Panc1 (cell line): Measurements from ENCODE around the gene CHST4. TPM values are rescaled to one million over a fixed set of nuclear protein-coding genes. Genes with fewer than 3 reads are reported as not detected.

Experiments
- ATAC-seq: fragments of 200-7000 bp; cut with Tn5 transposase; 2 replicates; pipeline ENCODE4 v1.9.1; 2020; ENCODE audit warnings: mild to moderate bottlenecking, moderate library complexity
- BruUV-seq: library from RNA; stranded (reverse); fragments of 400-500 nt; replicated peaks from 2 replicates; lab custom pipeline; 2021; lab: Mats Ljungman, UMichigan
- CTCF ChIA-PET: fragments of 300-600 bp; sonication (Branson Sonifier 250); formaldehyde crosslinking; loops from one replicate; lab custom pipeline; 2022; ENCODE audit warnings: antibody characterized with exemption; lab: Charles Lee
- POLR2A ChIA-PET: fragments of 300-600 bp; sonication (Branson Sonifier 250); formaldehyde crosslinking; loops from one replicate; lab custom pipeline; 2022; ENCODE audit warnings: antibody characterized with exemption; lab: Charles Lee
- DNase-seq: peaks from one replicate; pipeline ENCODE4 v3.0.0-alpha.2; 2010; ENCODE audit warnings: low read depth, low spot score
- H3K27ac ChIP-seq: 2 replicates; pipeline ENCODE4 v1.5.1; 2011; ENCODE audit warnings: mild to moderate bottlenecking, low read length, inconsistent platforms
- H3K27me3 ChIP-seq: fragments of 200-500 bp; sonication (Bioruptor generic); 2 replicates; pipeline ENCODE4 v1.6.0; 2014; ENCODE audit warnings: low read length, inconsistent platforms; ENCODE audit not compliant: control insufficient read depth, insufficient read depth
- H3K36me3 ChIP-seq: fragments of 200-500 bp; sonication (Bioruptor generic); 2 replicates; pipeline ENCODE4 v1.5.1; 2014; ENCODE audit warnings: inconsistent platforms, mild to moderate bottlenecking, low read length, moderate library complexity; ENCODE audit not compliant: control insufficient read depth, insufficient read depth
- H3K4me1 ChIP-seq: 2 replicates; pipeline ENCODE4 v1.5.1; 2011; ENCODE audit warnings: inconsistent platforms, mild to moderate bottlenecking, low read length, moderate library complexity; ENCODE audit not compliant: control insufficient read depth, insufficient read depth
- H3K4me3 ChIP-seq, 2 experiments: 2 replicates each; pipeline ENCODE4 v1.5.1; 2011 to 2012; ENCODE audit warnings: low read depth in 2 of 2, low read length in 2 of 2, mild to moderate bottlenecking in 2 of 2, inconsistent platforms in 1 of 2, moderate library complexity in 1 of 2
- H3K9me3 ChIP-seq: fragments of 200-500 bp; sonication (Bioruptor generic); 2 replicates; pipeline ENCODE4 v1.5.1; 2014; ENCODE audit warnings: low read depth, mild to moderate bottlenecking, inconsistent platforms, low read length, moderate library complexity; ENCODE audit not compliant: control insufficient read depth, insufficient read depth
- POLR2AphosphoS5 ChIP-seq: IDR thresholded peaks from 2 replicates; pipeline ENCODE4 v1.6.1; 2012; ENCODE audit warnings: mild to moderate bottlenecking, low read depth, low read length, moderate library complexity
- SIN3A ChIP-seq: IDR thresholded peaks from 2 replicates; pipeline ENCODE4 v1.6.1; 2012; ENCODE audit warnings: low read depth, mild to moderate bottlenecking, low read length, moderate library complexity, borderline replicate concordance; ENCODE audit not compliant: insufficient read depth
- TCF7L2 ChIP-seq: IDR thresholded peaks from 2 replicates; pipeline ENCODE4 v1.6.1; 2011; ENCODE audit warnings: mild to moderate bottlenecking, low read depth, low read length, inconsistent platforms
- in situ Hi-C: cut with HindIII; loops from 2 replicates; pipeline ENCODE4 v1.10.0; 2016; ENCODE audit warnings: low sequenced_read_pairs, low pct_unique_long_range_greater_than_20kb
- intact Hi-C: fragments of 100-400 bp; cut with micrococcal nuclease; formaldehyde crosslinking; loops from one replicate; pipeline ENCODE4 v1.10.0; 2022; ENCODE audit not compliant: unreplicated experiment
- total RNA-seq: library from RNA; stranded (reverse); gene quantifications from one replicate; pipeline ENCODE4 v1.2.1, GENCODE V29; 2021; ENCODE audit not compliant: unreplicated experiment
- TF ChIP-seq, protein P1 (sequence below): fragments of 450-650 bp; IDR thresholded peaks from 2 replicates; pipeline ENCODE4 v1.5.1; 2017; ENCODE audit warnings: mild to moderate bottlenecking
- TF ChIP-seq, protein P2 (sequence below), 2 experiments: IDR thresholded peaks; 2 replicates each; pipeline ENCODE4 v1.6.1; 2011 to 2012; ENCODE audit warnings: low read depth in 2 of 2, control low read depth in 1 of 2, low read length in 1 of 2, mild to moderate bottlenecking in 1 of 2, moderate library complexity in 1 of 2; ENCODE audit not compliant: insufficient read depth in 1 of 2

CHST4 gene
- total RNA-seq, 1 experiment from 2014 or later, result 1.1 TPM

DNA sequence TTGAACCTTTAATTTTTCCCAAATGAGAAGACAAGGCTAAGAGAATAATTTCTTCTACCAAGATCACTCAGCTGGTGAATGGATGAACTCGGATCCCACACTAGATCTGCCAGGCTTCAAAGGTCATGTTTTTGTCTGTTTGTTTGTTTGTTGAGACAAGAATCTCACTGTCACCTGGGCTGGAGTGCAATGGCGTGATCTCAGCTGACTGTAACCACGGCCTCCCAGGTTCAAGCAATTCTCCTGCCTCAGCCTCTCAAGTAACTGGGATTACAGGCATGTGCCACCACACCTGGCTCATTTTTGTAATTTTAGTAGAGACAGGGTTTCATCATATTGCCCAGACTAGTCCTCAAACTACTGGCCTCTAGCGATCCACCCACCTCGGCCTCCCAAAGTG, 43.7 kb upstream of the CHST4 start:
- Histone ChIP-seq H3K27me3 (no peaks in the 10 kb centered on the region), H3K27ac (no peak overlapping the region), H3K9me3 (no peaks in the 10 kb centered on the region), H3K4me3 (no peak overlapping the region), H3K4me1 (no peaks in the 10 kb centered on the region), H3K36me3 (no peaks in the 10 kb centered on the region)
- in situ Hi-C loops, result no loop called here
- no TSS peak for BruUV-seq
- POLR2A ChIA-PET, result no interaction called here
- CTCF ChIA-PET, result no interaction called here
- TF ChIP-seq, protein P1, sequence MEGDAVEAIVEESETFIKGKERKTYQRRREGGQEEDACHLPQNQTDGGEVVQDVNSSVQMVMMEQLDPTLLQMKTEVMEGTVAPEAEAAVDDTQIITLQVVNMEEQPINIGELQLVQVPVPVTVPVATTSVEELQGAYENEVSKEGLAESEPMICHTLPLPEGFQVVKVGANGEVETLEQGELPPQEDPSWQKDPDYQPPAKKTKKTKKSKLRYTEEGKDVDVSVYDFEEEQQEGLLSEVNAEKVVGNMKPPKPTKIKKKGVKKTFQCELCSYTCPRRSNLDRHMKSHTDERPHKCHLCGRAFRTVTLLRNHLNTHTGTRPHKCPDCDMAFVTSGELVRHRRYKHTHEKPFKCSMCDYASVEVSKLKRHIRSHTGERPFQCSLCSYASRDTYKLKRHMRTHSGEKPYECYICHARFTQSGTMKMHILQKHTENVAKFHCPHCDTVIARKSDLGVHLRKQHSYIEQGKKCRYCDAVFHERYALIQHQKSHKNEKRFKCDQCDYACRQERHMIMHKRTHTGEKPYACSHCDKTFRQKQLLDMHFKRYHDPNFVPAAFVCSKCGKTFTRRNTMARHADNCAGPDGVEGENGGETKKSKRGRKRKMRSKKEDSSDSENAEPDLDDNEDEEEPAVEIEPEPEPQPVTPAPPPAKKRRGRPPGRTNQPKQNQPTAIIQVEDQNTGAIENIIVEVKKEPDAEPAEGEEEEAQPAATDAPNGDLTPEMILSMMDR, result no peak
- TF ChIP-seq, protein P2, sequence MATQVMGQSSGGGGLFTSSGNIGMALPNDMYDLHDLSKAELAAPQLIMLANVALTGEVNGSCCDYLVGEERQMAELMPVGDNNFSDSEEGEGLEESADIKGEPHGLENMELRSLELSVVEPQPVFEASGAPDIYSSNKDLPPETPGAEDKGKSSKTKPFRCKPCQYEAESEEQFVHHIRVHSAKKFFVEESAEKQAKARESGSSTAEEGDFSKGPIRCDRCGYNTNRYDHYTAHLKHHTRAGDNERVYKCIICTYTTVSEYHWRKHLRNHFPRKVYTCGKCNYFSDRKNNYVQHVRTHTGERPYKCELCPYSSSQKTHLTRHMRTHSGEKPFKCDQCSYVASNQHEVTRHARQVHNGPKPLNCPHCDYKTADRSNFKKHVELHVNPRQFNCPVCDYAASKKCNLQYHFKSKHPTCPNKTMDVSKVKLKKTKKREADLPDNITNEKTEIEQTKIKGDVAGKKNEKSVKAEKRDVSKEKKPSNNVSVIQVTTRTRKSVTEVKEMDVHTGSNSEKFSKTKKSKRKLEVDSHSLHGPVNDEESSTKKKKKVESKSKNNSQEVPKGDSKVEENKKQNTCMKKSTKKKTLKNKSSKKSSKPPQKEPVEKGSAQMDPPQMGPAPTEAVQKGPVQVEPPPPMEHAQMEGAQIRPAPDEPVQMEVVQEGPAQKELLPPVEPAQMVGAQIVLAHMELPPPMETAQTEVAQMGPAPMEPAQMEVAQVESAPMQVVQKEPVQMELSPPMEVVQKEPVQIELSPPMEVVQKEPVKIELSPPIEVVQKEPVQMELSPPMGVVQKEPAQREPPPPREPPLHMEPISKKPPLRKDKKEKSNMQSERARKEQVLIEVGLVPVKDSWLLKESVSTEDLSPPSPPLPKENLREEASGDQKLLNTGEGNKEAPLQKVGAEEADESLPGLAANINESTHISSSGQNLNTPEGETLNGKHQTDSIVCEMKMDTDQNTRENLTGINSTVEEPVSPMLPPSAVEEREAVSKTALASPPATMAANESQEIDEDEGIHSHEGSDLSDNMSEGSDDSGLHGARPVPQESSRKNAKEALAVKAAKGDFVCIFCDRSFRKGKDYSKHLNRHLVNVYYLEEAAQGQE (IDR thresholded peaks at IDR 0.05; ENCODE audit: insufficient read depth in 1 of 2, low read depth in 2 of 2, low read length in 1 of 2), result no peak
- TF ChIP-seq POLR2AphosphoS5 (no peak), TCF7L2 (no peak), SIN3A (no peak)
- DNase-seq (no peak), ATAC-seq (no peak)
- intact Hi-C loops, result no loop called here

DNA sequence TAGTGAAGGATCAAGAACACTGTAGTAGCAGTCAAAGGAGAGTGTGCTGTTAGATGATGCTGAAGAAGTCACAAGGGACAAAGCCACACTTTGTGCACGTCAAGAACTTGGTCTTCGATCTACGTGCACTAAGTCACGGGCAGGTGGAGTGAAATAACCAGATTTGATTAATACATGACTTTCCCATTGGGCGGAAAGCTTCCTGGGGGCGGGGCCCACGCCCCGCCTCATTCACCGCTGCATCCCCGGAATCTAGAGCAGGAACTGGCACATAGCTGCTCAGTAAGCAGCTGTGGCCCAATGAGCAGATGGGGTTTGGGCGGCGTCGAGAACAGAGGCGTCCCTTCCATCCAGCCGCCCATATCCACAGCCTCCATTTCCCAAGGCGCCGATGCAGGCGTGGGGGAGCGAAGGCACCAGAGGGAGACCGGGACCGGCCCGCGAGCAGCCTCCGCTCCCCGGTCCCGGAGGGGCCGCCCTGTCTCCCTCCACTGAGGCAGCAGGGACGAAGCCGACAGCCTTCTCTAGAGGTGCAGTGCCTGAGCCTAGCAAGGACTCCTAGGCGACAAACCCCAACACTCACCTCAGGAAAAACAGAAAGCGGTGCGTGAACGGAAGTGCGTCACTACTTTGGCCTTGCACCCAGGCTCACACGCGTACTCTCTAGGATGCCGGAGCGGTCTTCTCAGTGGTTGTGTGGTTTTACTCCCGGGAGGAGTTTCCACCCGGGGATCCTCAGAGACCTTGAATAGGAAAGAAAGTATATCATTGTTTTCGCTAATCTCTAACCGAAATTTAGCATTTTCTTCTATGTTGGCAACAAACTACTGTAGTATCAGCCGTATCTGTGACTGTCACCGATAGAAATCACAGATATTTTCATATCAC, 42.0 kb upstream of the CHST4 start:
- CTCF ChIA-PET, result interaction anchor here (0.6 kb wide), 1 partner anchor 45 kb away, joined by 5 read pairs; no protein-coding TSS in a partner anchor
- TF ChIP-seq, protein P1, result no peak
- TF ChIP-seq, protein P2 (IDR thresholded peaks at IDR 0.05; ENCODE audit: insufficient read depth in 1 of 2, low read depth in 2 of 2, low read length in 1 of 2), result no peak
- TF ChIP-seq SIN3A (0 out of 2 replicates have a peak, but pooled peaks have one; percentile 56), POLR2AphosphoS5 (peak; percentile 76), TCF7L2 (no peak)
- H3K27me3 ChIP-seq, result no peaks in the 10 kb centered on the region
- DNase-seq (no peak), ATAC-seq (peak; percentile 99)
- no peaks in the 10 kb centered on the region for H3K36me3 ChIP-seq
- H3K27ac ChIP-seq, result peak overlapping the region; percentile 77
- peak overlapping the region; percentile 83 to 86 for H3K4me3 ChIP-seq
- intact Hi-C loops, result loop anchor here (1.0 kb wide), 1 partner anchor 22 kb away; the partner anchor contains the start of gene ZNF23
- in situ Hi-C loops, result no loop called here
- POLR2A ChIA-PET, result interaction anchor here (0.5 kb wide), 1 partner anchor 24 kb away, joined by 3 read pairs; no protein-coding TSS in a partner anchor
- no TSS peak for BruUV-seq
- no peaks in the 10 kb centered on the region for H3K4me1 ChIP-seq
- H3K9me3 ChIP-seq, result no peaks in the 10 kb centered on the region
